ENCODE data around the gene SRSF7. TPM values are rescaled to one million over a fixed set of nuclear protein-coding genes. Genes with fewer than 3 reads are reported as not detected.

SRSF7 gene
- total and polyA plus RNA-seq, 4 donors = 95.1 to 155 (median 130) TPM

DNA sequence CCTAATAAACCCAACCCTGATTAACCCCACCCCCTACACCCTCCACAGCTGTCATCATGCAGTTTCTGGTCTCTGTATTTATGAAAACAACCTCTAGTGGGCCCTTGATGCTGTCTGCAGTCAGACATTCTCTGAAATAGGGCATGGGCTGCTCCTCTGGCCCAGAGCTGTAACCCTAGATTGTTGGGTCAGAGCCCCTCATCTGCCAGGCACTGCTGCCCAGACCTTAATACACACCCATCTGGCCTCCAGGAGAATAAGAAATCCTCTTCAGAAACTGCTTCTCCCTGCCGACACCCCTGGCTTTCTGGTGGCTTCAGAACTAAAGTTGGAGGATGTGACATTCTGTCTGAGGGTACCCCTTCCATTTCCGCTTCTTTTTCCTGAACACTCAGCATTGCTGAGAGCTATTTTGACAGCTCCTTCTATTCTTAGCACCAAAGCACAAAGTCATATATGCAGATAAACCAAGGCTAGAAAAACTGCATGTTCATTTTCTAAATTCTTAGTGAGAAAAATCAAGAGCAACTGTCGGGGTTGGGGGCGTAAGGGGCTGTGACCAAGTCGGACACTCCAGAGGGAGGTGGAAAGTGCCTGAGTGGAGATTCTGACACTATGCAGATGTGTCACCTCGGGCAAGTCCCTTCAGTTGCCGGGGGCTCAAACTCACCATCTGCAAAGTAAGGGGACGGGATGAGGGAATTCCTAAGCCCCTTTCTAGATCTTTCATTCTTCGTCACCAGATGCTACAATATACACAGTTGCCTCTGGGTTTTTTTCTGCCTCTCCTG lies 28.7 kb downstream of the SRSF7 start:
- Histone ChIP-seq H3K36me3 (ENCODE audit: control insufficient read depth in 4 of 4, insufficient read depth in 4 of 4, low read length in 4 of 4) (no peaks in the 10 kb centered on the region), H3K4me3 (no peak overlapping the region), H3K27ac (ENCODE audit: low read depth in 1 of 2, low read length in 1 of 2) (peak overlapping the region; percentile 53 to 84), H3K4me1 (ENCODE audit: control insufficient read depth in 5 of 5, insufficient read depth in 5 of 5, low read length in 5 of 5) (peaks cover 0 to 14% (median 3%) of the 10 kb centered on the region in 5 donors), H3K27me3 (ENCODE audit: control insufficient read depth in 3 of 3, insufficient read depth in 3 of 3, low read length in 2 of 3) (no peaks in the 10 kb centered on the region), H3K9me3 (ENCODE audit: control insufficient read depth in 4 of 4, insufficient read depth in 3 of 4, low read length in 3 of 4) (peaks cover 0 to 2% (median 0%) of the 10 kb centered on the region in 4 donors), H3K9ac (ENCODE audit: insufficient read depth in 1 of 2, low read length in 2 of 2) (no peak overlapping the region)
- DNase-seq (no peak), ATAC-seq (ENCODE audit: insufficient read depth, low FRiP score) (no peak)
- TF ChIP-seq, protein P1, sequence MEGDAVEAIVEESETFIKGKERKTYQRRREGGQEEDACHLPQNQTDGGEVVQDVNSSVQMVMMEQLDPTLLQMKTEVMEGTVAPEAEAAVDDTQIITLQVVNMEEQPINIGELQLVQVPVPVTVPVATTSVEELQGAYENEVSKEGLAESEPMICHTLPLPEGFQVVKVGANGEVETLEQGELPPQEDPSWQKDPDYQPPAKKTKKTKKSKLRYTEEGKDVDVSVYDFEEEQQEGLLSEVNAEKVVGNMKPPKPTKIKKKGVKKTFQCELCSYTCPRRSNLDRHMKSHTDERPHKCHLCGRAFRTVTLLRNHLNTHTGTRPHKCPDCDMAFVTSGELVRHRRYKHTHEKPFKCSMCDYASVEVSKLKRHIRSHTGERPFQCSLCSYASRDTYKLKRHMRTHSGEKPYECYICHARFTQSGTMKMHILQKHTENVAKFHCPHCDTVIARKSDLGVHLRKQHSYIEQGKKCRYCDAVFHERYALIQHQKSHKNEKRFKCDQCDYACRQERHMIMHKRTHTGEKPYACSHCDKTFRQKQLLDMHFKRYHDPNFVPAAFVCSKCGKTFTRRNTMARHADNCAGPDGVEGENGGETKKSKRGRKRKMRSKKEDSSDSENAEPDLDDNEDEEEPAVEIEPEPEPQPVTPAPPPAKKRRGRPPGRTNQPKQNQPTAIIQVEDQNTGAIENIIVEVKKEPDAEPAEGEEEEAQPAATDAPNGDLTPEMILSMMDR (IDR thresholded peaks at IDR 0.05; ENCODE audit: control extremely low read depth, extremely low read depth) = no peak
- WGBS, 2 donors = 43 to 65% methylated on average over 9 of the region's 9 CpGs

- peak; percentile 54 for ATAC-seq (ENCODE audit: insufficient read depth, low FRiP score)
- Histone ChIP-seq H3K27me3 (ENCODE audit: control insufficient read depth in 3 of 3, insufficient read depth in 3 of 3, low read length in 2 of 3) (no peaks in the 10 kb centered on the region), H3K9me3 (ENCODE audit: control insufficient read depth in 4 of 4, insufficient read depth in 3 of 4, low read length in 3 of 4) (peaks cover 0 to 2% (median 0%) of the 10 kb centered on the region in 4 donors), H3K4me1 (ENCODE audit: control insufficient read depth in 5 of 5, insufficient read depth in 5 of 5, low read length in 5 of 5) (peaks cover 0 to 14% (median 3%) of the 10 kb centered on the region in 5 donors), H3K36me3 (ENCODE audit: control insufficient read depth in 4 of 4, insufficient read depth in 4 of 4, low read length in 4 of 4) (no peaks in the 10 kb centered on the region), H3K27ac (ENCODE audit: low read depth in 1 of 2, low read length in 1 of 2) (peak overlapping the region; percentile 68 to 73), H3K4me3 (no peak overlapping the region), H3K9ac (ENCODE audit: insufficient read depth in 1 of 2, low read length in 2 of 2) (no peak overlapping the region)
- peak; percentile 96 to 99 (median 99) for DNase-seq
- WGBS, 2 donors = 39 to 79% methylated on average over 4 of the region's 4 CpGs
- TF ChIP-seq, protein P1 (IDR thresholded peaks at IDR 0.05; ENCODE audit: control extremely low read depth, extremely low read depth) = no peak
Measured at GRCh38 chr2:38720613-38721241, 30.4 kb downstream of the SRSF7 start.

DNA sequence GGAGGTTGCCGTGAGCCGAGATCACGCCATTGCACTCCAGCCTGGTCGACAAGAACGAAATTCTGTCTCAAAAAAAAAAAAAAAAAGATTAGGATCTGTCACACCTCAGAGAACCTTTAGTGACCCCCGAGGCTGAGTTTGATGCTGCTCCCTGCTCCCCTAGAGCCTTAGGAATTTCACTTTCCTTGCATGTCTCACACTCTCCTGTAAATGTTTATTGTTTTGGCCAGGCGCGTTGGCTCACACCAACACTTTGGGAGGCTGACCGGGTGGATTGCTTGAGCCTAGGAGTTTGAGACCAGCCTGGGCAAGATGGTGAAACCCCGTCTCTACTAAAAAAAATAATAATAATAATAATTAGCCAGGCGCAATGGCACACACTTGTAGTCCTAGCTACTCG lies 31.5 kb downstream of the SRSF7 start:
- WGBS, 2 donors = 91 to 93% methylated on average over 12 of the region's 12 CpGs
- H3K27me3 ChIP-seq (ENCODE audit: control insufficient read depth in 3 of 3, insufficient read depth in 3 of 3, low read length in 2 of 3) = no peaks in the 10 kb centered on the region
- no peak for ATAC-seq (ENCODE audit: insufficient read depth, low FRiP score)
- peaks cover 0 to 14% (median 3%) of the 10 kb centered on the region in 5 donors for H3K4me1 ChIP-seq (ENCODE audit: control insufficient read depth in 5 of 5, insufficient read depth in 5 of 5, low read length in 5 of 5)
- H3K4me3 ChIP-seq = no peak overlapping the region
- no peaks in the 10 kb centered on the region for H3K36me3 ChIP-seq (ENCODE audit: control insufficient read depth in 4 of 4, insufficient read depth in 4 of 4, low read length in 4 of 4)
- peak in 1 of 3 donors; percentile 33 for DNase-seq
- H3K9ac ChIP-seq (ENCODE audit: insufficient read depth in 1 of 2, low read length in 2 of 2) = no peak overlapping the region
- no peak overlapping the region for H3K27ac ChIP-seq (ENCODE audit: low read depth in 1 of 2, low read length in 1 of 2)
- peaks cover 0 to 2% (median 0%) of the 10 kb centered on the region in 4 donors for H3K9me3 ChIP-seq (ENCODE audit: control insufficient read depth in 4 of 4, insufficient read depth in 3 of 4, low read length in 3 of 4)
- TF ChIP-seq, protein P1 (IDR thresholded peaks at IDR 0.05; ENCODE audit: control extremely low read depth, extremely low read depth) = no peak
